Measurements from ENCODE around the gene LYPLAL1. TPM values are rescaled to one million over a fixed set of nuclear protein-coding genes. Genes with fewer than 3 reads are reported as not detected.

Gene LYPLAL1
- total RNA-seq, 1 donor from 2014 or later, result 35.3 TPM

DNA sequence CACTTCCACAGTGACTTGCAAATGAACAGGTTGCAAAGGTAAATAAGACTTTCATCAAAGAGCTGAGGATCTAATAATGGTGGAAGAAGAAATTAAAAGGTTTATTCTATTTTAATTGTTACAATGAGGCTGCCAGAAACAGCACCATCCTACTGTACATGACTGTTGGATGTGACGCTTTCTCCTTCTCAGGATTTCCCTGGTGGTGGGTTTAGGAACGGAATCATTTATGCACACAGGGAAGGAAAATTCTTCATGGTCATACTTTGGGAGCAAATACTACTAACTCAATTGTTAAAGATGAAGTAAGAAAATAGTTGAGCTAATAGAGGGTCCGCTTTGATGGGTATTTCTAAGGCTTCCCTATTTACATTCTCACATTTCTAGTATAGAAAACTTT lies 22.2 kb upstream of the LYPLAL1 start:
- Mint-ChIP-seq H3K27me3 (ENCODE audit: low read depth) (no peaks in the 10 kb centered on the region), H3K36me3 (no peaks in the 10 kb centered on the region), H3K4me3 (no peak overlapping the region), H3K27ac (no peak overlapping the region), H3K4me1 (peaks cover 26% of the 10 kb centered on the region), H3K9me3 (no peaks in the 10 kb centered on the region)
- TF ChIP-seq, protein P1, sequence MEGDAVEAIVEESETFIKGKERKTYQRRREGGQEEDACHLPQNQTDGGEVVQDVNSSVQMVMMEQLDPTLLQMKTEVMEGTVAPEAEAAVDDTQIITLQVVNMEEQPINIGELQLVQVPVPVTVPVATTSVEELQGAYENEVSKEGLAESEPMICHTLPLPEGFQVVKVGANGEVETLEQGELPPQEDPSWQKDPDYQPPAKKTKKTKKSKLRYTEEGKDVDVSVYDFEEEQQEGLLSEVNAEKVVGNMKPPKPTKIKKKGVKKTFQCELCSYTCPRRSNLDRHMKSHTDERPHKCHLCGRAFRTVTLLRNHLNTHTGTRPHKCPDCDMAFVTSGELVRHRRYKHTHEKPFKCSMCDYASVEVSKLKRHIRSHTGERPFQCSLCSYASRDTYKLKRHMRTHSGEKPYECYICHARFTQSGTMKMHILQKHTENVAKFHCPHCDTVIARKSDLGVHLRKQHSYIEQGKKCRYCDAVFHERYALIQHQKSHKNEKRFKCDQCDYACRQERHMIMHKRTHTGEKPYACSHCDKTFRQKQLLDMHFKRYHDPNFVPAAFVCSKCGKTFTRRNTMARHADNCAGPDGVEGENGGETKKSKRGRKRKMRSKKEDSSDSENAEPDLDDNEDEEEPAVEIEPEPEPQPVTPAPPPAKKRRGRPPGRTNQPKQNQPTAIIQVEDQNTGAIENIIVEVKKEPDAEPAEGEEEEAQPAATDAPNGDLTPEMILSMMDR (IDR thresholded peaks at IDR 0.05; ENCODE audit: unreplicated experiment), result peak; percentile 44
- DNase-seq (ENCODE audit: low spot score in 2 of 2, unreplicated experiment in 2 of 2), result no peak

DNA sequence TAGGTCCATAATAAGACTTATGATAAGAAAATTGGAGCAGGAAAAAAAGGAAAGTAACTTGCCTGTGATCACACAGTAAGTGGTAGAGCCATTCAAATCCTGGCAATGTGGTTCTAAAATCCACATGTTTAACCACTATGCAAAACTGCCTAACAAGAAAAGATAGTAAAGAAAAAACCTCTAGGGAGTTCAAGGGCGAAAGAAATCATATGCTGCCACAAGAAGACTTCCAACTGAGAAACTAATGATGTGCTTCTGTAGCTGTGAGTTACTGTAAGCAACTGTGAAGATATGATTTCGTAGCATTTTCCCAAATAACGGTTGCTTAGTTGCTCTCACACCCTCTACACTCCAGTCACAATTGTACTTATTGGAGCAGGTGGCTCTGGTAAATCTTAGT lies 20.9 kb upstream of the LYPLAL1 start:
- H3K36me3 Mint-ChIP-seq, result no peaks in the 10 kb centered on the region
- peaks cover 26% of the 10 kb centered on the region for H3K4me1 Mint-ChIP-seq
- H3K4me3 Mint-ChIP-seq, result no peak overlapping the region
- no peaks in the 10 kb centered on the region for H3K9me3 Mint-ChIP-seq
- no peaks in the 10 kb centered on the region for H3K27me3 Mint-ChIP-seq (ENCODE audit: low read depth)
- no peak for DNase-seq (ENCODE audit: low spot score in 2 of 2, unreplicated experiment in 2 of 2)
- no peak overlapping the region for H3K27ac Mint-ChIP-seq
- TF ChIP-seq, protein P1 (IDR thresholded peaks at IDR 0.05; ENCODE audit: unreplicated experiment), result no peak

DNA sequence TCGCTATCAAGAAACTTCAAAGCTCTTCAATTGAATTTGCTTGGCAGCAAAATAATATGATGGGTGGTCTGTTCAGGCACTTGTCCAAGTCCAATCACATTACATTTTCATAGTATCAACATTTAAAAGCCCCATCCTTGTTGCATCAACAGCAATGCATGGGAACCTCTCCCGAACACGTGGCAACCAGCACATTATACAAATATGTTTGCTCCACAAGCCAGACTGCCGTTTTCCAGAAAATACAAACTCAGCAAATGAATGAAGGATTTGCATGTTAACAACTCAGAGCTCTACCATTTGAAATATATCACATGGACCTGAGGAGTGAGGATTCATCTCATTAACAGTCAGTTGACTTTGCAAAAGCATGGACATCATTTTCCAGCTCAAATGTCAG lies 20.0 kb upstream of the LYPLAL1 start:
- TF ChIP-seq, protein P1 (IDR thresholded peaks at IDR 0.05; ENCODE audit: unreplicated experiment), result no peak
- Mint-ChIP-seq H3K36me3 (no peaks in the 10 kb centered on the region), H3K9me3 (no peaks in the 10 kb centered on the region), H3K27me3 (ENCODE audit: low read depth) (no peaks in the 10 kb centered on the region), H3K4me1 (peaks cover 26% of the 10 kb centered on the region), H3K4me3 (no peak overlapping the region), H3K27ac (no peak overlapping the region)
- DNase-seq (ENCODE audit: low spot score in 2 of 2, unreplicated experiment in 2 of 2), result no peak

DNA sequence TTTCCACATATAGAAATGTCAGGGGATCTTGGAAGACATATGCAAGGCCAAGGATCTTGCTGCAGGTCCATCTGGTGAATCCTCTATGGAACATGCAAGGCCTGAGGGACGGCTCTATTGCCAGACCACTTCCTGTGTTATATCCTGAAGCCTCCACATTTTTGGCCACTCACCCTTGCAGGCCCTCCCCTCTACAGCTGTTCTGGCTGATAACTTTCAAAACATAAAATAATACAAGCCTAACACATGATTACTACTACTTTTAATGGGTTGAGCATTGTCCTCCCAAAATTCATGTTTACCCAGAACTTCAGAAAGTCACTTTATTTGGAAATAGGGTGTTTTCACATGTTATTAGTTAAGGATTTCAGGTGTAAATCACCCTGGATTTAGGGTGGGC lies 18.5 kb upstream of the LYPLAL1 start:
- no peak for DNase-seq (ENCODE audit: low spot score in 2 of 2, unreplicated experiment in 2 of 2)
- Mint-ChIP-seq H3K36me3 (no peaks in the 10 kb centered on the region), H3K4me1 (peaks cover 14% of the 10 kb centered on the region), H3K4me3 (no peak overlapping the region), H3K27me3 (ENCODE audit: low read depth) (no peaks in the 10 kb centered on the region), H3K9me3 (no peaks in the 10 kb centered on the region), H3K27ac (no peak overlapping the region)
- TF ChIP-seq, protein P1 (IDR thresholded peaks at IDR 0.05; ENCODE audit: unreplicated experiment), result no peak

DNA sequence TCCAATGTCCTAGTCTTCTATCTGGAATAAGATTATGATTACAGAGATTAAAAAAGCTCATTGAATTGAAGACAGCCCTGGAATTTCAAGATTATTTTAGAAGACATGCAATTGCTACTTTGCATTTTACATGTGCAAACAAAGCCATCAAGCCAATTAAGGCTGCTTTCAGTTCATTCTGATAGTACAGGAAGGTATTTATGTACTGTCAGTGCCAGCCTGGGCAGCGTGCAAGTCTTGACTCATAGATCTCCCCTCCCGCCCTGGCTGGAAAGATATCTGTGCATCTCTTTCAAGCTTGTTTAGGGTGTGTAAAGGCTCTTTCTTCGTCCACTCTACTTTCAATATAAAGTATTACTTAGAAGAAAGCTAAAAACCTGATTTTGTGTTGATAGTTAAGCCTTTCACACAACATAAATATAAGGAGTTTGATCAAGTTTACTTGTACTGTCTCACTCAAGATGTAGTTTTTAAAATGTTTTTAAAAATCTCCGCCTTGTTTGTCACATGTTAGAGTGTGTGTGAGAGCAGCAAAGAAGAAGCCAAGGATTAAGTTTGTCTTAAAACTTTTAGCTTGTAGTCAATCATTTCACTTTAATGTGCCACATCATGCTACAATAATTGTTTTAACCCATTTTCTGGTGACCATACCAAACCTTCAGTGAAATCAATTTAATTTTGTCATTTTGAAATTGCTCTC lies 13.6 kb upstream of the LYPLAL1 start:
- DNase-seq (ENCODE audit: low spot score in 2 of 2, unreplicated experiment in 2 of 2), result no peak
- Mint-ChIP-seq H3K27me3 (ENCODE audit: low read depth) (no peaks in the 10 kb centered on the region), H3K36me3 (no peaks in the 10 kb centered on the region), H3K4me3 (no peak overlapping the region), H3K9me3 (no peaks in the 10 kb centered on the region), H3K4me1 (no peaks in the 10 kb centered on the region), H3K27ac (no peak overlapping the region)
- TF ChIP-seq, protein P1 (IDR thresholded peaks at IDR 0.05; ENCODE audit: unreplicated experiment), result no peak
